HG03442 (cell line): ENCODE results near the gene SYT3.

ENCODE experiments used
- ATAC-seq: cut with Tn5 transposase; IDR thresholded peaks from one replicate; pipeline ENCODE4 v1.9.1; 2021; ENCODE audit warnings: mild to moderate bottlenecking, moderate library complexity; ENCODE audit not compliant: unreplicated experiment

The SYT3 gene

GRCh38 chr19:50639121-50640112 lies at the start of gene SYT3:
SYT3 (minus strand) TSS chr19:50639881; CDS start chr19:50637411, 2,470 bp downstream.
- no peak for ATAC-seq

- ATAC-seq = no peak
Observed at GRCh38 chr19:50688766-50689165, 49.1 kb upstream of the SYT3 start.

GRCh38 chr19:50686310-50687032 lies 46.8 kb upstream of the SYT3 start:
- no peak for ATAC-seq

- no peak for ATAC-seq
Observed at GRCh38 chr19:50679177-50680125, 39.8 kb upstream of the SYT3 start.

DNA sequence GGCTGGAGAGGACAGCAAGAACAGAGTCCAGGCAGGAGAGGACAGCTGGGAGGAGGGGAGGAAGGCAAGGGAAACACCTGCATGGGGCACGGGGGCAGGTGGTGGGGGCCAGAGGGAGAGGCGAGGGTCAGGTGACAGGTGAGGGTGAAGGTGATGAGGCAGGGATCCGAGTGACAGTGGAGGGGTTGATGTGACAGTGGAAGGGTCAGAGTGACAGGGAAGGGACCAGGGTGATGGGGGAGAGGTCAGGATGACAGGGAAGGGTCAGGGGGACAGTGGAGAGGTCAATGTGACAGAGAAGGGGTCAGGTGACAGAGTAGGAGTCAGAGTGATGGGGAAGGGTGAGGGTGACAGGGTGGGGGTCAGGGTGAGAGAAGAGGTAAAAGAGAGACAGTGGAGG lies 38.6 kb upstream of the SYT3 start:
- ATAC-seq = no peak

GRCh38 chr19:50677636-50678035 lies 38.0 kb upstream of the SYT3 start:
- no peak for ATAC-seq

GRCh38 chr19:50676625-50677197 lies 37.0 kb upstream of the SYT3 start:
- ATAC-seq = no peak

- no peak for ATAC-seq
Observed at GRCh38 chr19:50673118-50673517, 33.4 kb upstream of the SYT3 start.

DNA sequence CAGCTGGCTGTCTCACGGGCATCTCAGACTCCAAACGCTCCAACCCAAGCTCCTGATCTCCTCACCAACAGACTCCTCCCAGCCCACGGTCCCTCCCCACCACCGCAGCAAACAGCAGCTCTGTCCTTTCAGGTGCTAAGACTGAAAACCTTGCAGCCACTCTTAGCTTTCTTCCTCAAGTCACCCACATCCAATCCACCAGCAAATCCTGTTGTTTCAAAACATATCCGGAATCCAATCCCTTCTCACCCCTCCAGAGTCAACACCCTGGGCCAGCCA lies 30.4 kb upstream of the SYT3 start:
- ATAC-seq = no peak

DNA sequence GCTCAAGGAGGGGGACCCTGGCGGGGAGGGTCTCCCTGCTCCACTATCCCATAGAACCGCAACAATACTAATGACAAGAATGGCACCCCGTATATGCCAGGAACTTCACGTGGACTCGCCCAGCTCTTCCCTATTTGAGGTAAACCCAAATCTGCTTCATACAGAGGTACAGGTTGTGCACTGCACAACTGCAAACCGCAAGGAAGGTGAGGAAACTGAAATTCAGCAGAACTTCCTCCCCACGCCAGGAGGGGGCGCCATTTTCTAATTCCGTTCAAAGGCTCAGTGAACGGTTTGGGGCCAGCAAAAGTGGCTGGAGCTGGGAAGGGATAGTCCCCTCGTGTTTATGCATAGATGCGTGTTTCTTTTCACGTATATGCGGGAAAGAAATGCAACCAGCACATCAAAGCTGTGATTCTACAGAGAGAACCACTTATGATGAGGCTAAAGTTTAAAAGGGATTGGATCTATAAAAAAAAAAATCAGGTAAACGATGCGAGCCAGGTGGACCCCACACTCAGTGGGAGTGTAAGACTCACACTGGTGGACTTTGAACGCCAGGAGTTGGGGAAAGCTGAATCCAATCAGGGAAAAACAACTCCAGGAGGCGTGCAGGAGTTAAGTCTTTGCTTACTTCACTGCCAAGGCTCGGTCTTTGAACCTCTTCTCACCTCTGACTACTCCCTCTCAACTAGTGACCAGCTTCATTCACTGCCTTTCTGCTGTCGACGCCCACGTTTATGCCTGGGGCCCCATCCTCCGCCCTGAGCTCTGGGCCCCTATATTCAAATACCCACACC lies 29.8 kb upstream of the SYT3 start:
- ATAC-seq = no peak

- ATAC-seq = no peak
Observed at GRCh38 chr19:50668879-50669278, 29.2 kb upstream of the SYT3 start.

DNA sequence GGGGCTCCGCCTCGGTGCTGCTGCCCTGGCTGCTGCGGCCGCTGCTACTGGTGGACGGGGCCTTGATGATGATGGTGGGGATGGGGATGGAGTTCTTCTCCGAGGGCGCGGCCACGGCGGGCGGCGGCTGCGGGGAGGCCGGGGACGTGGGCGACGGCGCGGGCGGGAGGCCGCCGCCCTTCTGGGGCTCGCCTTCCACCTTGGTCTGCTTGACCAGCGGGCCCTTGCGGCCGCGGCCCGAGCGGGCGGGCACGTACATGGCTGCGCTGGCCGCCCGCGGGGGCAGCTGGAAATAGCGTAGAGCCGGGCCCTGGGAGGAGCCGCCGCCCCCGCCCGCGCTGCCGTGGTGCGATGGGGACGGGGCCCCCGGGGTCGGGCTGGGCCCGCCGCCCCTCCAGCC lies 28.7 kb upstream of the SYT3 start:
- no peak for ATAC-seq

- ATAC-seq = no peak
Observed at GRCh38 chr19:50667759-50668231, 28.1 kb upstream of the SYT3 start.

- ATAC-seq = no peak
Observed at GRCh38 chr19:50667177-50667758, 27.6 kb upstream of the SYT3 start.

GRCh38 chr19:50666346-50667176 lies 26.9 kb upstream of the SYT3 start:
- ATAC-seq = no peak

GRCh38 chr19:50664204-50664603 lies 24.5 kb upstream of the SYT3 start:
- ATAC-seq = no peak

DNA sequence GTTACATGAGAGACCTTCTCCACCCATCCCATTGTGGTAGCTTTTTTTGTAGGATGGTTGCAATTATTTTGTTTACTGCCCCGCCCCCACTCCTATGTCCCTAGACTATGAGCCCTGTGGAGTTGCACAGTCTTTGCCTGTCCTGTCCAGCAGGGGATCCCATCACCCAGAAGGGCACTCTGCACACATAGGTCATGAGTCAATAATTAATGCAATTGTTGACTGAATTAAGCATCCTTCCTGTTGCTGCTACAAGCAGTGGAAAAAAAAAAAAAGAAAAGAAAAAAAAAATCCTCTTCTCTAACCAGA lies 23.8 kb upstream of the SYT3 start:
- no peak for ATAC-seq

DNA sequence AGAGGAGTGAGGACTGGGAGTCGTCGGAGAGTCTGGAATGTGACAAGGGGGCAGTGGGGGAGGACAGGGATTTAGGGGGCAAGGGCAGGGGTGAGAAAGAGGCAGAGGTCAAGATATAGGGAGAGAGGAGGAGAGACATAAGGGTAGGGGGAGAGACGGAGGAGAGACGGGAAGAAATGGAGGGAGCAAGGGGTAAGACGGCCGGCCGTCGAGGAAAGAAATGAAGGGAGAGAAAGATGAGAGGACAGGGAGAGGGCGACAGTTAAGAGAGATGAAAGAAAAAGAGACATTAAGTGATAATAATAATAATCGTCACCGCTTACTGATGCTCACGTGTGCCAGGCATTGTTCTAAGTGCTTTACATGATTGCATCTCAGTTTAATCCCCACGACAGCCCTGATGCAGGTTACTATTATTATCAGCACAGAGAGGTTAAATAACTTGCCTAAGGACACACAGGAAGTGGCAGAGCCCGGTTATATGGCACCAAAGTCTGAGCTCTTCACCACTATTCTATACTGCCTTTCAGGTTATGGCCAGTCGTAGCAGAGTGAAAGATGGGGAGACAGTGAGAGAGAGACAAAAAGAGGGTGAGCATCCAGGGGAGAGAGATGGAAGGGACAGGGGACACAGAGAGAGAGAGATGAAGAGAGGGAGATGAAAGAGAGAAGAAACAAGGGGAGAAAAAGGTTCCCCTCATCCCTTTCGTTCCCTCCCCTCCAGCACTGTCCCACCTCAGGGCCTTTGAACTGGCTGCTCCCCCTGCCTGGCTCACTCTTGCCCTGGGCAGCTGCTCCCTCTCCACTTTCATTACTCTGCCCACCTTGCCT lies 23.2 kb upstream of the SYT3 start:
- ATAC-seq = no peak
